Measurements from ENCODE around the gene INO80D. TPM values are rescaled to one million over a fixed set of nuclear protein-coding genes. Genes with fewer than 3 reads are reported as not detected.
A peak's percentile ranks its signal among the peaks of the same experiment; 100 is the strongest.

Gene INO80D
- total and polyA plus RNA-seq, 2 of the 13 experiments (the other 11 are each of a cell fraction or from before 2014, with no cell fraction given) = 7.6 to 7.9 TPM

- TF ChIP-seq, protein P1, sequence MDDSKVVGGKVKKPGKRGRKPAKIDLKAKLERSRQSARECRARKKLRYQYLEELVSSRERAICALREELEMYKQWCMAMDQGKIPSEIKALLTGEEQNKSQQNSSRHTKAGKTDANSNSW (CRISPR knock-in tag; IDR thresholded peaks at IDR 0.05; ENCODE audit: borderline replicate concordance) = no peak
- TF ChIP-seq ZNF7 (CRISPR knock-in tag; IDR thresholded peaks at IDR 0.05) = no peak
- TF ChIP-seq SSRP1 (CRISPR knock-in tag; IDR thresholded peaks at IDR 0.05) = no peak
- no peak; the same call in 1 of the 2 replicates for TF ChIP-seq ZNF784 (CRISPR knock-in tag; IDR thresholded peaks at IDR 0.05; ENCODE audit: borderline replicate concordance)
- TF ChIP-seq ZFP36L1 (CRISPR knock-in tag; IDR thresholded peaks at IDR 0.05) = no peak
- no peak for TF ChIP-seq ZNF335 (CRISPR knock-in tag; IDR thresholded peaks at IDR 0.05)
- no peak for TF ChIP-seq ZNF503 (CRISPR knock-in tag; IDR thresholded peaks at IDR 0.05)
- no peak for TF ChIP-seq FOSL1 (CRISPR knock-in tag; IDR thresholded peaks at IDR 0.05; ENCODE audit: borderline replicate concordance)
- TF ChIP-seq, protein P2, sequence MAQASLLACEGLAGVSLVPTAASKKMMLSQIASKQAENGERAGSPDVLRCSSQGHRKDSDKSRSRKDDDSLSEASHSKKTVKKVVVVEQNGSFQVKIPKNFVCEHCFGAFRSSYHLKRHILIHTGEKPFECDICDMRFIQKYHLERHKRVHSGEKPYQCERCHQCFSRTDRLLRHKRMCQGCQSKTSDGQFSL (CRISPR knock-in tag; IDR thresholded peaks at IDR 0.05) = no peak
- no peak for TF ChIP-seq TBP (CRISPR knock-in tag; IDR thresholded peaks at IDR 0.05)
- TF ChIP-seq ZNF143 (CRISPR knock-in tag; IDR thresholded peaks at IDR 0.05) = no peak
- no peak for TF ChIP-seq ZKSCAN1 (IDR thresholded peaks at IDR 0.05; ENCODE audit: low read length)
- no peak for TF ChIP-seq PAF1 (CRISPR knock-in tag; IDR thresholded peaks at IDR 0.05)
- no peak for TF ChIP-seq ZKSCAN8 (CRISPR knock-in tag; IDR thresholded peaks at IDR 0.05; ENCODE audit: borderline replicate concordance)
- no peak for TF ChIP-seq NFIC (IDR thresholded peaks at IDR 0.05; ENCODE audit: low read length)
- no peak; the same call in 1 of the 2 replicates for TF ChIP-seq ATF2 (CRISPR knock-in tag; IDR thresholded peaks at IDR 0.05)
- TF ChIP-seq ZNF296 (CRISPR knock-in tag; conservative IDR thresholded peaks at IDR 0.05) = no peak
- TF ChIP-seq ZNF558 (CRISPR knock-in tag; IDR thresholded peaks at IDR 0.05; ENCODE audit: borderline replicate concordance) = no peak
- TF ChIP-seq ZNF891 (CRISPR knock-in tag; IDR thresholded peaks at IDR 0.05) = peak; percentile 24; the same call in 1 of the 2 replicates
- no peak for TF ChIP-seq ZNF672 (CRISPR knock-in tag; IDR thresholded peaks at IDR 0.05)
- TF ChIP-seq KDM5A (IDR thresholded peaks at IDR 0.05; ENCODE audit: borderline replicate concordance, low read length) = no peak; the same call in 1 of the 2 replicates
- TF ChIP-seq XBP1 (CRISPR knock-in tag; IDR thresholded peaks at IDR 0.05) = no peak
- no peak for TF ChIP-seq NCOA5 (CRISPR knock-in tag; IDR thresholded peaks at IDR 0.05)
- TF ChIP-seq ZNF33A (CRISPR knock-in tag; IDR thresholded peaks at IDR 0.05; ENCODE audit: borderline replicate concordance) = no peak
- TF ChIP-seq CC2D1A (CRISPR knock-in tag; IDR thresholded peaks at IDR 0.05) = no peak
- no peak for TF ChIP-seq ISX (CRISPR knock-in tag; conservative IDR thresholded peaks at IDR 0.05)
- no peak for TF ChIP-seq RARG (CRISPR knock-in tag; IDR thresholded peaks at IDR 0.05; ENCODE audit: low read depth)
- TF ChIP-seq, protein P3, sequence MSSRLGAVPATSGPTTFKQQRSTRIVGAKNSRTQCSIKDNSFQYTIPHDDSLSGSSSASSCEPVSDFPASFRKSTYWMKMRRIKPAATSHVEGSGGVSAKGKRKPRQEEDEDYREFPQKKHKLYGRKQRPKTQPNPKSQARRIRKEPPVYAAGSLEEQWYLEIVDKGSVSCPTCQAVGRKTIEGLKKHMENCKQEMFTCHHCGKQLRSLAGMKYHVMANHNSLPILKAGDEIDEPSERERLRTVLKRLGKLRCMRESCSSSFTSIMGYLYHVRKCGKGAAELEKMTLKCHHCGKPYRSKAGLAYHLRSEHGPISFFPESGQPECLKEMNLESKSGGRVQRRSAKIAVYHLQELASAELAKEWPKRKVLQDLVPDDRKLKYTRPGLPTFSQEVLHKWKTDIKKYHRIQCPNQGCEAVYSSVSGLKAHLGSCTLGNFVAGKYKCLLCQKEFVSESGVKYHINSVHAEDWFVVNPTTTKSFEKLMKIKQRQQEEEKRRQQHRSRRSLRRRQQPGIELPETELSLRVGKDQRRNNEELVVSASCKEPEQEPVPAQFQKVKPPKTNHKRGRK (CRISPR knock-in tag; IDR thresholded peaks at IDR 0.05) = no peak
These were observed 1.5 kb downstream of the INO80D start (continued) for GRCh38 chr2:206084439-206084869.

All from HepG2 (cell line).